PC-9 (cell line): ENCODE results near the gene CD177. TPM values are rescaled to one million over a fixed set of nuclear protein-coding genes. Genes with fewer than 3 reads are reported as not detected.
"Not testable (repeated sequence)": the region's sequence is repeated elsewhere in the genome, so short reads cannot be mapped to it uniquely, and the experiment has no call there.

Experiments
- BruUV-seq: library from RNA; stranded (reverse); fragments of 400-500 nt; replicated peaks from 2 replicates; lab custom pipeline; 2021; lab: Mats Ljungman, UMichigan
- CTCF ChIA-PET: fragments of 300-600 bp; sonication (Branson Sonifier 250); formaldehyde crosslinking; loops from one replicate; lab custom pipeline; 2022; ENCODE audit warnings: antibody characterized with exemption; lab: Charles Lee
- POLR2A ChIA-PET: fragments of 300-600 bp; sonication (Branson Sonifier 250); formaldehyde crosslinking; loops from one replicate; lab custom pipeline; 2022; ENCODE audit warnings: antibody characterized with exemption; ENCODE audit not compliant: unreplicated experiment; lab: Charles Lee
- DNase-seq, 2 experiments: peaks; one replicate each; pipeline versions ENCODE4 v3.0.0 to v3.0.0-alpha.2; 2015 to 2022; ENCODE audit warnings: mixed read lengths in 1 of 2
- H2AFZ ChIP-seq: fragments of 200-600 bp; sonication (generic); 2 replicates; pipeline ENCODE4 v1.8.1; 2017; ENCODE audit warnings: antibody characterized with exemption
- H3F3A ChIP-seq: fragments of 200-600 bp; sonication (generic); 2 replicates; pipeline ENCODE4 v1.8.1; 2017; ENCODE audit warnings: antibody characterized with exemption, mild to moderate bottlenecking, low read depth; ENCODE audit not compliant: insufficient read depth
- H3K27ac ChIP-seq: fragments of 200-600 bp; sonication (generic); 2 replicates; pipeline ENCODE4 v1.6.1; 2016; ENCODE audit warnings: mixed run types
- H3K27me3 ChIP-seq: fragments of 200-600 bp; sonication (generic); 2 replicates; pipeline ENCODE4 v1.6.1; 2016; ENCODE audit warnings: low read depth, mixed run types; ENCODE audit not compliant: insufficient read depth
- H3K36me3 ChIP-seq: fragments of 200-600 bp; sonication (generic); 2 replicates; pipeline ENCODE4 v1.6.1; 2016; ENCODE audit warnings: low read depth, mixed run types
- H3K4me1 ChIP-seq: fragments of 200-600 bp; sonication (generic); replicated peaks from 2 replicates; pipeline ENCODE4 v1.6.1; 2016; ENCODE audit warnings: mixed run types; ENCODE audit not compliant: insufficient read depth
- H3K4me2 ChIP-seq: fragments of 200-600 bp; sonication (generic); 2 replicates; pipeline ENCODE4 v1.6.1; 2017; ENCODE audit warnings: mixed run types
- H3K4me3 ChIP-seq: fragments of 200-600 bp; sonication (generic); 2 replicates; pipeline ENCODE4 v1.6.1; 2016; ENCODE audit warnings: mixed run types
- H3K79me2 ChIP-seq: fragments of 200-600 bp; sonication (generic); 2 replicates; pipeline ENCODE4 v1.6.1; 2017; ENCODE audit warnings: low read depth, mixed run types
- H3K9me2 ChIP-seq: fragments of 200-600 bp; sonication (generic); 2 replicates; pipeline ENCODE4 v1.8.1; 2017; ENCODE audit warnings: mild to moderate bottlenecking; ENCODE audit not compliant: insufficient read depth
- H3K9me3 ChIP-seq: fragments of 200-600 bp; sonication (generic); 2 replicates; pipeline ENCODE4 v1.8.1; 2016; ENCODE audit warnings: low read depth; ENCODE audit not compliant: insufficient read depth
- H4K20me1 ChIP-seq: fragments of 200-600 bp; sonication (generic); 2 replicates; pipeline ENCODE4 v1.8.1; 2017; ENCODE audit not compliant: insufficient read depth
- CTCF ChIP-seq: fragments of 200-600 bp; sonication (generic); conservative IDR thresholded peaks from 2 replicates; pipeline ENCODE4 v1.6.1; 2017; ENCODE audit warnings: mixed run types, antibody characterized with exemption, mild to moderate bottlenecking, moderate library complexity
- EZH2 ChIP-seq: fragments of 200-600 bp; sonication (generic); IDR thresholded peaks from 2 replicates; pipeline ENCODE4 v1.8.0; 2017; ENCODE audit warnings: antibody characterized with exemption, low read depth
- intact Hi-C: fragments of 100-400 bp; cut with micrococcal nuclease; formaldehyde crosslinking; loops from one replicate; pipeline ENCODE4 v1.10.0; 2022; ENCODE audit not compliant: unreplicated experiment
- total RNA-seq: library from RNA; stranded (reverse); gene quantifications from 2 replicates; pipeline ENCODE4 v1.2.3, GENCODE V29; 2021

CD177 gene
- total RNA-seq, 1 experiment from 2014 or later, result 6.0 TPM

- Histone ChIP-seq H3K27ac (no peak overlapping the region), H3K4me2 (peak overlapping the region; percentile 92; the same call in 1 of the 2 replicates), H2AFZ (no peak overlapping the region), H4K20me1 (no peaks in the 10 kb centered on the region), H3K27me3 (no peaks in the 10 kb centered on the region), H3K4me1 (peaks cover 41% of the 10 kb centered on the region), H3K9me2 (no peaks in the 10 kb centered on the region), H3K79me2 (peaks cover 73% of the 10 kb centered on the region), H3K9me3 (no peaks in the 10 kb centered on the region), H3K36me3 (0 out of 2 replicates have a peak, but pooled peaks cover 9% of the 10 kb centered on the region), H3F3A (peaks cover 28% of the 10 kb centered on the region), H3K4me3 (no peak overlapping the region)
- DNase-seq, result no peak
- intact Hi-C loops, result no loop called here
- POLR2A ChIA-PET, result no interaction called here
- TF ChIP-seq CTCF (no peak), EZH2 (no peak)
- CTCF ChIA-PET, result no interaction called here
- no TSS peak for BruUV-seq
Observed at GRCh38 chr19:43332058-43332922, 21.2 kb upstream of the CD177 start.

GRCh38 chr19:43336508-43336907 lies 17.0 kb upstream of the CD177 start:
- H3K9me3 ChIP-seq, intact Hi-C loops, H3K9me2 ChIP-seq, H3K27me3 ChIP-seq, H3K4me3 ChIP-seq, POLR2A ChIA-PET, H2AFZ ChIP-seq, H3K36me3 ChIP-seq, DNase-seq, H4K20me1 ChIP-seq, BruUV-seq, H3K27ac ChIP-seq, CTCF ChIA-PET, H3K4me2 ChIP-seq: not testable (repeated sequence)
- H3K4me1 ChIP-seq, result peaks cover 35% of the 10 kb centered on the region
- peaks cover 21% of the 10 kb centered on the region for H3F3A ChIP-seq
- H3K79me2 ChIP-seq, result peaks cover 32% of the 10 kb centered on the region

GRCh38 chr19:43337737-43338136 lies 15.7 kb upstream of the CD177 start:
- ChIA-PET CTCF (no interaction called here), POLR2A (no interaction called here)
- Histone ChIP-seq H3K27ac (no peak overlapping the region), H3K9me3 (no peaks in the 10 kb centered on the region), H3K9me2 (no peaks in the 10 kb centered on the region), H2AFZ (no peak overlapping the region), H3K36me3 (no peaks in the 10 kb centered on the region), H3K4me2 (no peak overlapping the region), H3K4me1 (peaks cover 34% of the 10 kb centered on the region), H3K27me3 (no peaks in the 10 kb centered on the region), H3K79me2 (peaks cover 21% of the 10 kb centered on the region), H3K4me3 (no peak overlapping the region), H4K20me1 (no peaks in the 10 kb centered on the region), H3F3A (peaks cover 30% of the 10 kb centered on the region)
- BruUV-seq, result no TSS peak
- intact Hi-C loops, result no loop called here
- no peak for DNase-seq
- no peak for TF ChIP-seq CTCF
- TF ChIP-seq EZH2, result no peak
